Adrenal gland (tissue), 12 donors: Measurements from ENCODE around the gene DESI2. TPM values are rescaled to one million over a fixed set of nuclear protein-coding genes. Genes with fewer than 3 reads are reported as not detected.

Source experiments
- DNase-seq, 7 donors: peaks; one replicate each; pipeline ENCODE4 v3.0.0-alpha.2; 2019 to 2020
- H3K27ac ChIP-seq, 5 donors: fragments of 200-600 bp; sonication (generic) in 4 of 5; 1 replicate in 3 of 5; 2 replicates in 2 of 5; pipeline versions ENCODE4 v1.5.1 to v1.8.0; 2016 to 2020; ENCODE audit warnings: mild to moderate bottlenecking in 1 of 5
- H3K27me3 ChIP-seq: fragments of 200-600 bp; 2 replicates; pipeline ENCODE4 v1.8.0; 2021
- H3K36me3 ChIP-seq, 2 donors: fragments of 200-600 bp; replicated peaks in 1 of 2; 1 replicate in 1 of 2; 2 replicates in 1 of 2; pipeline versions ENCODE4 v1.5.1 to v1.8.0; 2018 to 2022
- H3K4me1 ChIP-seq, 2 donors: fragments of 200-600 bp; replicated peaks in 1 of 2; 1 replicate in 1 of 2; 2 replicates in 1 of 2; pipeline versions ENCODE4 v1.5.1 to v1.8.0; 2018 to 2021
- H3K4me3 ChIP-seq, 4 donors: fragments of 200-600 bp; sonication (generic) in 3 of 4; one replicate each; pipeline ENCODE4 v1.5.1; 2016 to 2018
- H3K9me3 ChIP-seq, 3 donors: fragments of 200-600 bp; sonication (generic) in 1 of 3; replicated peaks in 1 of 3; 1 replicate in 2 of 3; 2 replicates in 1 of 3; pipeline versions ENCODE4 v1.5.1 to v1.8.0; 2016 to 2021
- POLR2A ChIP-seq, 2 donors: fragments of 450-650 bp; IDR thresholded peaks; one replicate each; pipeline ENCODE4 v1.6.1; 2017; ENCODE audit warnings: antibody characterized with exemption in 2 of 2, mild to moderate bottlenecking in 2 of 2, moderate library complexity in 1 of 2
- WGBS, 4 donors: extraction: QIAGEN DNeasy Blood & Tissue Kit in 2 of 4; methylation state at CpG; one replicate each; pipeline versions ENCODE4 v1.1.5 to v1.1.7; 2013 to 2017; 5-methylcytosine and 5-hydroxymethylcytosine counted together
- intact Hi-C, 2 donors: fragments of 100-400 bp; cut with DNase I; formaldehyde crosslinking; loops; one replicate each; pipeline versions ENCODE4 v1.14.1 to v1.15.0; 2022 to 2023
- polyA plus RNA-seq, 3 donors: library from polyadenylated mRNA; stranded (reverse); fragments of 200-250 nt in 2 of 3; fragments of 350-450 nt in 1 of 3; fragmentation: Illumina TruSeq in 1 of 3; extraction: RNeasy Lipid Tissue Mini Kit (QIAGEN cat#74804) in 1 of 3; gene quantifications; one replicate each; pipeline ENCODE4 v1.2.3, GENCODE V29; 2013 to 2014
- total RNA-seq, 9 donors: library from RNA; depleted of rRNA in 4 of 9; stranded (reverse); fragments of >200 nt in 4 of 9; fragments of 120-200 nt in 1 of 9; fragmentation: NEBNext Ultra II Directional in 1 of 9; extraction: Animal tissue kit (Norgen Biotek cat#: 25700) in 1 of 9; gene quantifications; one replicate each; pipeline versions ENCODE4 v1.1.0 to v1.2.4, GENCODE V29; 2013 to 2023
- TF ChIP-seq, protein P1 (sequence below), 6 experiments: fragments of 450-650 bp in 4 of 6; fragments of 200-600 bp in 2 of 6; sonication (generic) in 1 of 6; IDR thresholded peaks; 1 replicate in 5 of 6; 2 replicates in 1 of 6; pipeline versions ENCODE4 v1.5.1 to v1.8.0; 2016 to 2021; ENCODE audit warnings: antibody characterized with exemption in 6 of 6, mild to moderate bottlenecking in 2 of 6, moderate library complexity in 1 of 6
- donor health status: healthy with polysubstance abuse.
- donor health status: Bipolar disorder and iron deficiency.
- donor health status: DM: yes; HTN: yes; CAD: no.
- donor health status: DM: no; HTN: no; CAD: no.
- donor health status: DM: no; HTN: no; CAD: no.
- donor health status: DM: yes; HTN: yes; CAD: no.

Gene DESI2
- total and polyA plus RNA-seq, 12 donors: 7.0 to 50.0 (median 29.1) TPM

- no peak for TF ChIP-seq POLR2A (IDR thresholded peaks at IDR 0.05)
- TF ChIP-seq, protein P1, sequence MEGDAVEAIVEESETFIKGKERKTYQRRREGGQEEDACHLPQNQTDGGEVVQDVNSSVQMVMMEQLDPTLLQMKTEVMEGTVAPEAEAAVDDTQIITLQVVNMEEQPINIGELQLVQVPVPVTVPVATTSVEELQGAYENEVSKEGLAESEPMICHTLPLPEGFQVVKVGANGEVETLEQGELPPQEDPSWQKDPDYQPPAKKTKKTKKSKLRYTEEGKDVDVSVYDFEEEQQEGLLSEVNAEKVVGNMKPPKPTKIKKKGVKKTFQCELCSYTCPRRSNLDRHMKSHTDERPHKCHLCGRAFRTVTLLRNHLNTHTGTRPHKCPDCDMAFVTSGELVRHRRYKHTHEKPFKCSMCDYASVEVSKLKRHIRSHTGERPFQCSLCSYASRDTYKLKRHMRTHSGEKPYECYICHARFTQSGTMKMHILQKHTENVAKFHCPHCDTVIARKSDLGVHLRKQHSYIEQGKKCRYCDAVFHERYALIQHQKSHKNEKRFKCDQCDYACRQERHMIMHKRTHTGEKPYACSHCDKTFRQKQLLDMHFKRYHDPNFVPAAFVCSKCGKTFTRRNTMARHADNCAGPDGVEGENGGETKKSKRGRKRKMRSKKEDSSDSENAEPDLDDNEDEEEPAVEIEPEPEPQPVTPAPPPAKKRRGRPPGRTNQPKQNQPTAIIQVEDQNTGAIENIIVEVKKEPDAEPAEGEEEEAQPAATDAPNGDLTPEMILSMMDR (IDR thresholded peaks at IDR 0.05): no peak
- no peak overlapping the region for H3K4me3 ChIP-seq
- H3K9me3 ChIP-seq: no peaks in the 10 kb centered on the region
- no peak for DNase-seq
- WGBS, 4 donors: 94 to 97% (median 95%) methylated on average over 2 of the region's 2 CpGs
- intact Hi-C loops: no loop called here
- H3K27ac ChIP-seq: no peak overlapping the region
- no peaks in the 10 kb centered on the region for H3K27me3 ChIP-seq
- H3K4me1 ChIP-seq: no peaks in the 10 kb centered on the region
- H3K36me3 ChIP-seq: peaks cover 0 to 18% of the 10 kb centered on the region in 2 donors
Measured at GRCh38 chr1:244695937-244696336, 43.0 kb downstream of the DESI2 start.

GRCh38 chr1:244699741-244700140 is 46.8 kb downstream of the DESI2 start:
- no peak for TF ChIP-seq POLR2A (IDR thresholded peaks at IDR 0.05)
- TF ChIP-seq, protein P1 (IDR thresholded peaks at IDR 0.05): no peak
- no peak for DNase-seq
- intact Hi-C loops: no loop called here
- Histone ChIP-seq H3K36me3 (peaks cover 0 to 5% of the 10 kb centered on the region in 2 donors), H3K9me3 (no peaks in the 10 kb centered on the region), H3K4me3 (no peak overlapping the region), H3K27ac (no peak overlapping the region), H3K27me3 (no peaks in the 10 kb centered on the region), H3K4me1 (no peaks in the 10 kb centered on the region)
- 94 to 97% (median 95%) methylated on average over 4 of the region's 4 CpGs for WGBS, 4 donors

DNA sequence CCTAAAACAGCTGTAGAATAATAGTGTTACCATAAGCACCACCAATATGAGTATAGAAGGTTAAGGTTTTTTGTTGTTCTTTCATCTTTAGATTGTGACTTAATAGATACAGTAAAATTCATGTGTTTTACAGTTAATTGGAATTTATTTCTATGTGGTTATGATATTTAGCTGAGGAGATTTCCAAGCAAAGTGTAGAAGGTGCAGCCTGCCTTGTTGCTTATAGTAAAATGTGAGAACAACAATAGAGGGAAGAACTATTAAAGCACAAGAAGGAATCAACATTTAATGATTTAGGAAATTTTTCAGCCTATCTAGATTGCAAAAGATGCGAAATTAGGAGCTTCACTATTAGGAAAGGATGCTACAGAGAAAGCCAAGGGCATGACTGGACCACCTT is 47.9 kb downstream of the DESI2 start:
- Histone ChIP-seq H3K9me3 (no peaks in the 10 kb centered on the region), H3K4me3 (no peak overlapping the region), H3K27me3 (no peaks in the 10 kb centered on the region), H3K36me3 (peaks cover 0 to 5% of the 10 kb centered on the region in 2 donors), H3K27ac (no peak overlapping the region), H3K4me1 (no peaks in the 10 kb centered on the region)
- intact Hi-C loops: no loop called here
- TF ChIP-seq, protein P1 (IDR thresholded peaks at IDR 0.05): no peak
- TF ChIP-seq POLR2A (IDR thresholded peaks at IDR 0.05): no peak
- DNase-seq: no peak
- 92 to 100% (median 94%) methylated on average over 1 of the region's 1 CpG for WGBS, 4 donors

DNA sequence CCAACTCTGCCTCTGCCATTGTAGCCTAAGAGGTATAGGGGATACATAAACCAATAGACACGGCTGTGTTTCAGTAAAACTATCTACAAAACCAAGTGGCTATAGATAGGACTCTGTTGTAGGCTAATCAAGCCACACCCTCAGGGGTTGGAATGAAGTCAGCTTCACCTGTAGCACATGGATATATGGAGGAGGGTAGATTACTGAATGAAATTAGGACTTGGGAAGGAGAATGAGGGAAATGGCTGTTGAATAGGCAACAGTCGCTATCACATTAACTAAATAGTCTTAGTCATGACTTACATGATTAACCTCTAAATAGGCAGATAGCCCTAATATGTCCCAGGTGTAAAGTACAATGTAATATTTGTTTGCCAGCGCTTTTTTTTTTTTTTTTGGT is 49.7 kb downstream of the DESI2 start:
- H3K4me1 ChIP-seq: no peaks in the 10 kb centered on the region
- no peak overlapping the region for H3K27ac ChIP-seq
- peaks cover 0 to 5% of the 10 kb centered on the region in 2 donors for H3K36me3 ChIP-seq
- no peak for TF ChIP-seq POLR2A (IDR thresholded peaks at IDR 0.05)
- TF ChIP-seq, protein P1 (IDR thresholded peaks at IDR 0.05): no peak
- no peaks in the 10 kb centered on the region for H3K27me3 ChIP-seq
- intact Hi-C loops: no loop called here
- H3K4me3 ChIP-seq: no peak overlapping the region
- DNase-seq: no peak
- H3K9me3 ChIP-seq: no peaks in the 10 kb centered on the region
- WGBS, 4 donors: 96 to 99% (median 97%) methylated on average over 3 of the region's 3 CpGs
